H1 (cell line): ENCODE results near the gene RIC8A. TPM values are rescaled to one million over a fixed set of nuclear protein-coding genes. Genes with fewer than 3 reads are reported as not detected.

Source experiments
- MAX ChIP-seq: IDR thresholded peaks from 2 replicates; pipeline ENCODE4 v1.6.1; 2012; ENCODE audit warnings: inconsistent platforms
- polyA plus RNA-seq, 7 experiments: library from polyadenylated mRNA; depleted of rRNA in 3 of 7; stranded (reverse) in 5 of 7; unstranded in 2 of 7; fragments of >200 nt in 5 of 7; fragments of 200-250 nt in 2 of 7; gene quantifications; 1 replicate in 5 of 7; 2 replicates in 1 of 7; 4 replicates in 1 of 7; pipeline versions ENCODE4 v1.2.1 to v1.2.3, GENCODE V29; 2011 to 2013; ENCODE audit warnings: missing spikeins in 2 of 7, mixed read lengths in 2 of 7
- total RNA-seq: library from RNA; stranded (reverse); fragmentation: NEBNext Ultra II Directional; extraction: Animal tissue kit (Norgen Biotek cat#: 25700); gene quantifications from 2 replicates; pipeline ENCODE4 v1.2.1, GENCODE V29; 2021

The RIC8A gene
- total and polyA plus RNA-seq, 2 of the 8 experiments (the other 6 are each of a cell fraction or from before 2014, with no cell fraction given): 67.0 to 105 TPM

- no peak for TF ChIP-seq MAX
- TF ChIP-seq, all 59 proteins: peak for 0
Observed at GRCh38 chr11:249062-249461, 41.6 kb downstream of the RIC8A start (continued).
